ENCODE measurements around the gene C11orf52.
A peak's percentile ranks its signal among the peaks of the same experiment; 100 is the strongest.
"Not testable (repeated sequence)": the region's sequence is repeated elsewhere in the genome, so short reads cannot be mapped to it uniquely, and the experiment has no call there.

The C11orf52 gene, protein sequence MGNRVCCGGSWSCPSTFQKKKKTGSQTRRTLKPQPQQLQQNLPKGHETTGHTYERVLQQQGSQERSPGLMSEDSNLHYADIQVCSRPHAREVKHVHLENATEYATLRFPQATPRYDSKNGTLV

GRCh38 chr11:111918390-111919256 lies at the start of gene C11orf52:
Gene C11orf52, plus strand, starts transcription at chr11:111918913. Its CDS starts 60 bp downstream, at chr11:111918973.
- DNase-seq = peak; percentile 76

DNA sequence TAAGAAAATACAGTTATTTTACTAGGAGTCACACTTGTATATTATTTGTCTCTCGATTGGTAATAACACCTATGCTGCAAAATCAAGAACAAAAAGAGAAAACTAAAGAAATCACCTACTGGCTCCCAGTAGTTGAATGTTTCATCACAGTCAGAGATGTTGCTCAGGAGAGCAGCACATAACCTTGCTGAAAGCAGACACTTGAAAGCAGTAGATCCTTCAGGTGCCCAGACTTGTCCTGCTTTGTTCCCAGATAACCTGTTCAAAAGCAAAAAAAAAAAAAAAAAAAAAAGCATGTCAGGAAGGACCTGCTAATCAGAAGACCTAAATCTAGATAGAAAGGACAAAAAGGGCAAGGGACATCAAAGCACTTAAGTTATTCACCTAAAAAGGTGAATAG lies 48.6 kb upstream of the C11orf52 start:
- no peak for DNase-seq

- no peak for DNase-seq
Observed at GRCh38 chr11:111870522-111870885, 48.2 kb upstream of the C11orf52 start.

GRCh38 chr11:111870886-111871692 lies 47.6 kb upstream of the C11orf52 start, which contains the start of gene ALG9:
Gene ALG9, minus strand, starts transcription at chr11:111871581. Its CDS starts 99 bp downstream, at chr11:111871482.
- peak; percentile 35 for DNase-seq

DNA sequence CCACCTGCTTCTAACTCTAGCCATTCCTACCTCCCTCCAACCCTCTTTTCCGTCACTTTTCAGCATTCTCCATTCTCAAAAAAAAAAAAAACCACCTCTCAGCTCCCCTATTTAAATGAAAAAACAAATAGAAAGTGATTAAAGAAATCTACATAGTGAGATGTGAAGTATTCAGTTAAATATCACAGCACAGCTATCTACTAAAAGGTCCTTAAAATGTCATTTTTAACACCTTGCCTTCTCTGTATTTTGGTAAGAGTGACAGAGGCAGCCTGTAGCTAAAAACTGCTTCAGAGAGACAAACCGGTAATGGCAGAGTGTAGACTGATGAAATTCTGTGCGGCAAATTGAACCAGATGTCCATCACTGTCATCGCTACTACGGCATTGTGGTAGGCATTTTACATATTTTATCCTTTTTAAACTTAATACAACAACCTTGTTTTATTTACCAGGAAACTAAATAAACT lies 47.0 kb upstream of the C11orf52 start:
- DNase-seq = no peak

DNA sequence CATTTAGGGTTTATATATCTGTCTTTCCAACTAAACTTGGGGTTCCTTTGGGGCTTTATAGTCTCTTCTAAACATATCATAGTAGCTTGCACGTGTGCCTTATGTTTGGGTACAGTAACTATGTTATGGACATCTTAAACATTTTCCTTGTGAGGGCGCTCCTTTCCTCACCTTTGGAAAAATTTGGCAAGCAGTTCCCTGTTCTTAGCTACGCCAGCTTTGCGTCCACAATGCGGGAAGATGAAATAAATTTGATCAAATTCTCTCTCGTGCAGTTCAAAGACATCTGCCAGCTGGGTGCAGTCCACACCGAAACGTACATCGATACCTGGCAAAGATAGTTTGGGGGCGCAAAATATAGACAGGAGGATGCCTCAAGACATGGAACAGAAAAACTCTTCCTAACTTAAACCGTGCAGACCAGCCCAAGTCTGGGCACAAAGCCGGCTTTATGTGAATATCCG lies 40.3 kb upstream of the C11orf52 start:
- no peak for DNase-seq

DNA sequence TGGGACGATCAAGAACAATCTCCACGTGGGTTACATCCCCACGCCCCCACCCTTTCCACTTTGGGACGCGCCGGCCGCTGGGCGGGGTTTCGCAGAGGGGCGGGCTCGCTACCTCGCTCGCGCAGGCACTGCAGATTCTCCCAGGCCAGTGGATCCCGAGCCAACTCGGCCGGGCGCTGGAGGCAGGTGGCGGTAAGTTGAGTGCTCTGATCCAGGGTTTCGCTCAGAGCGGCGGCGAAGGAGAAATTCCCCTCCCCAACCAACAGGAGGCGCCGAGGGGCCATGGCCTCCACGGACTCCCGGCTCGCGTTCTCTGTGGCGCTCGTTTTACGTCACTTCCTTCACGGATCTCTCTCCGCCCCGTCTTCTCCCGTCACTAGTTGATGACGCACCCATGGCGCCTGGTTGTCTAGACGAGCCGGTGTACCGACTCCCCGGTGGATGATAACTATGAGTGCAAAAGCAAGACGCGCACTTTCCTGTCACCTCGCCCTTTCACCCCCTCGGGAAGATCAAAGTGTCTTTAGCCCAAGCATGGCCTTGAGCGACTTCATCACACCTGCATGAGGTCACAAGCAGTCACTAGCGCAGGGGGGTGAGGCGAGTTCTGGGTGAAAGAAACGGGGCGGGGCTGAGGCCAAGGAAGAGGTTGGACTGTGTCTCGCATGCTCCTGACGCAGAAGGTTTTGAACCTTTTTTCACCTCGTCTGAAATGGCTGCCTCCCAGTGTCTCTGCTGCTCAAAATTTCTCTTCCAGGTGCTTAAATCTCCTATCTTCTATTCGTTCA lies 39.7 kb upstream of the C11orf52 start, which contains the start of the genes CFAP68 and FDXACB1:
CFAP68 (plus strand) TSS at position 693 of the 788 bp plus-strand sequence; CDS start at position 713, 20 bp downstream.
FDXACB1 (minus strand) TSS at position 317 of the 788 bp plus-strand sequence; CDS start at position 284, 33 bp downstream.
- peak; percentile 87 for DNase-seq

DNA sequence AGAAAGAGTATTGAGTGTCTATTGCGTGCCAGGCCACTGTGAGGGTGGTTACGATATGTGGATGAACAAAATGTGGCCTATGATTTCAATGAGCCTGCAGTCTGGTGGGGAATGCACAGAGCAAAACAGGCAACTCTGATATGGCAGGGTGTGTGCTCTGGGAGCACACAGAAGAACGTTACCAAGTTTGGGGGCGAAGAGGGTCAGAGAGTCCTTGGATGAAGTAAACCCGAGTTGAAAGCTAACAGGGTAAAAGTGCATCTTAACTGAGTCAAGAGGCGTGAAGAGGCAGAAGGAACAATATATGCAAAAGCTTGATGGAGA lies 39.1 kb upstream of the C11orf52 start:
- no peak for DNase-seq

DNA sequence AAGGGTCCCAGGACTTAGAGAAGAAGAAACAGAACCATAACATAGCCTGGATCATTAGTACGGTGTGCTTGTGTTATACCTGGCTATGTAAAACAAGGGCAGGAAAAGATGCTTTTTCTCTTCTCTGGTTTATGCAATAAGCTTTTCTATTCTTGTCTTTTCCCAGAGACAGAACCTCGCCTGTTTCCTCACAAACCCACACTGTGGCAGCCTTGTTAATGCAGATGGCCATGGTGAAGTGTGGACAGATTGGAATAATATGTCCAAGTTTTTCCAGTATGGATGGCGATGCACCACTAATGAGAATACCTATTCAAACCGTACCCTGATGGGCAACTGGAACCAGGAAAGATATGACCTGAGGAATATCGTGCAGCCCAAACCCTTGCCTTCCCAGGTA lies 36.5 kb upstream of the C11orf52 start:
- no peak for DNase-seq

GRCh38 chr11:111885053-111885452 lies 33.7 kb upstream of the C11orf52 start:
- not testable (repeated sequence) for DNase-seq

- DNase-seq = no peak
Observed at GRCh38 chr11:111886032-111886431, 32.7 kb upstream of the C11orf52 start.

GRCh38 chr11:111886844-111887243 lies 31.9 kb upstream of the C11orf52 start:
- DNase-seq = no peak

DNA sequence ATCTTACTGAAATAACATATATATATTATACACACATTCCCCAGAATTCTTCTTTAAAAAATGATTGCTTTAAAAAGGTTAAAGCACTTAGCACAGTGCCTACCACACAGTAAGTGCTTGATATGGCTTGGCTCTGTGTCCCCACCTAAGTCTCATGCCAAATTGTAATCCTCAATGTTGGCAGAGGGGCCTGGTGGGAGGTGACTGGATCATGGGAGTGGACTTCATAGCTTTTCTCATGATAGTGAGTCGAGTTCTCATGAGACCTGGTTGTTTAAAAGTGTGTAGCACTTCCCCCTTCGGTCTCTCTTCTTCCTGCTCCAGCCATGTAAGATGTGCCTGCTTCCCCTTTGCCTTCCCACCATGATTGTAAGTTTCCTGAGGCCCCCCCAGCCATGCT lies 13.3 kb upstream of the C11orf52 start:
- no peak for DNase-seq

DNA sequence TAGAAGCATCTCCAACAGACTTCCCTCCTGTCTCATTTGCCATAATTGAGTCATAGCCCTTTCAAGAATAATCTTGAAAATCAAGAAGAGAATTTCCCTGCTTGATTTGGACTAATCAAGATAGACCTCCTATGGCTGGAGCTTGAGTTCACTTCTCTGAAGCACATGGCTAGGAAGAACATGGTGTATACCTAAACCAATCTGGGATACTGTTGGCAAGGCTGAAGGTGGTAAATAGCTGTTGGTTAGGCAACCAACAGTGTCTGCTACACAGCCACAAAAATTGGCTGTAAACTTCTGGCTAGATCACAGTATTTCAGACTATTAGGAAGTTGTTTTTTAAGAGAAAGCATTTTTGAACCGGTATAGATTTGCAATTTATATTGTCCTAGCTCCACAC lies 12.0 kb upstream of the C11orf52 start:
- no peak for DNase-seq

GRCh38 chr11:111908639-111909305 lies 9.9 kb upstream of the C11orf52 start:
- DNase-seq = no peak

DNA sequence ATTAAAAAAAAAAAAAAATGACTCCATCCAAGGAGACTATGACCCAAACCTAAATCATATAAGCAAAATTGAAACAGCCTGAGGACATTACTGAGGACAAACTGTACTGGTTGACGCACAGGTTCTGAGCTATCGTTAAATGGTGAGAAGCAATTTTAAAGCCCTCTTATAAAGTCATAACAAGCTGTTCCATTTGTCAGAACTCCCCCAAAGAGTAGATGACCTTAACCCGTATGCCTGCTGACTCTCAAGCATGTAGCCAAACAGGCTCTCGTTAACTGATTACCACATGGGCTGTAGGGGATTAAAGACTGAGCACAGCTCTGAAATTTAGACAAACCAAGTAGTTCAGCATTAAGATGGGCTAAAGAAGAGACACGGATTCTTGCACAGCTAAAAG lies 9.3 kb upstream of the C11orf52 start:
- DNase-seq = no peak

GRCh38 chr11:111910676-111911562 lies 7.8 kb upstream of the C11orf52 start:
- DNase-seq = no peak

GRCh38 chr11:111911563-111912401 lies 6.9 kb upstream of the C11orf52 start, which contains the start of gene CRYAB:
Gene CRYAB, minus strand, starts transcription at chr11:111911770. Its CDS starts 46 bp downstream, at chr11:111911724.
- DNase-seq = no peak

DNA sequence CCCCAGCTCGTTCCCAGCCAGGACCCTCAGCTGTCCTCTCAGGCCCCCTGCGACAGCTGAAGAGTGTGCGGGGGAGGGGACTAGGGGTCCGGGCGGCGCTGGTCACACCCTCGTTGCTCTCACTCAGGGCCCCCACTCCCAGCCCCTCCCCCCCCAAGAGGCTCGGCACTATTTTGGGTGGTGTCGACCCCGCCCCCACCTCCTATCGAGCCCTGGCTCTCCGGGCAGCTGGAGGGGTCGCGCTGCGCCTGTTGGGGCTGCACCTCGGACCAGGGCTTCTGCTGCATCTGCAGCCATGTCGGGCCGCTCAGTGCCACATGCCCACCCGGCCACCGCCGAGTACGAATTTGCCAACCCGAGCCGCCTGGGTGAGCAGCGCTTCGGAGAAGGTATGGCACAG lies 6.2 kb upstream of the C11orf52 start, which contains the start of gene HSPB2:
HSPB2 (plus strand) TSS at position 200 of the 400 bp plus-strand sequence; CDS start at position 296, 96 bp downstream.
- no peak for DNase-seq

Measured in NCI-H1048 (cell line).